ELR (cell line): Measurements from ENCODE around the gene HOXA7.

Source experiments
- DNase-seq: peaks from one replicate; pipeline ENCODE4 v3.0.0-alpha.2; 2015; ENCODE audit warnings: low read depth

Gene HOXA7

GRCh38 chr7:27182285-27182841 is 25.9 kb upstream of the HOXA7 start:
- peak; percentile 52 for DNase-seq

DNA sequence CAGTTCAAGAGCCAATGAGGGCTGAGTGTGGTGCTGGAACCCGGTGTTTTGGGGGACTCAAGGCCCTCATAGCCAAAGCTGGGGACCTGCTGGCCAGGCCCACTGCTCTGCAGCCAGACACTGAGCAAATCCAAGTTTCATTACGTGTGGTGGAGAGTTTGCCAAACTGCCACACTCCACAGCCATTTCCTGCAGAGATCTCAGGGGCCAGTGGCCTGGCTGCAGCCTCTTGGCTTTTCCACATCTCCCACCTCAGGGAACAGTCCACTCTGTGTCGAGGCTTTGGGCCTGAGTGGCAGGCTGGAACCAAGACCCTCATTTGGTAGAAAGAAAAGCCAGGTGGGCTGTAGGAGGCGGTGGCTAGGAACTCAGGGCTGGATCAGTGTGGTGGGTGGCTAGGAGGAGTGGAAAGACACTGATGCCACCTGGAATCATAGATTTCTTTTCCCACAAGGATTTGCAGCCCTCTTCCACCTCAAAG is 25.4 kb upstream of the HOXA7 start:
- DNase-seq: peak; percentile 53

GRCh38 chr7:27180431-27181420 is 24.3 kb upstream of the HOXA7 start:
- peak; percentile 56 for DNase-seq

- peak; percentile 94 for DNase-seq
Observed at GRCh38 chr7:27179503-27180430, 23.3 kb upstream of the HOXA7 start.

GRCh38 chr7:27179030-27179429 is 22.6 kb upstream of the HOXA7 start:
- peak; percentile 58 for DNase-seq

- peak; percentile 90 for DNase-seq
Observed at GRCh38 chr7:27178366-27178765, 21.9 kb upstream of the HOXA7 start.

DNA sequence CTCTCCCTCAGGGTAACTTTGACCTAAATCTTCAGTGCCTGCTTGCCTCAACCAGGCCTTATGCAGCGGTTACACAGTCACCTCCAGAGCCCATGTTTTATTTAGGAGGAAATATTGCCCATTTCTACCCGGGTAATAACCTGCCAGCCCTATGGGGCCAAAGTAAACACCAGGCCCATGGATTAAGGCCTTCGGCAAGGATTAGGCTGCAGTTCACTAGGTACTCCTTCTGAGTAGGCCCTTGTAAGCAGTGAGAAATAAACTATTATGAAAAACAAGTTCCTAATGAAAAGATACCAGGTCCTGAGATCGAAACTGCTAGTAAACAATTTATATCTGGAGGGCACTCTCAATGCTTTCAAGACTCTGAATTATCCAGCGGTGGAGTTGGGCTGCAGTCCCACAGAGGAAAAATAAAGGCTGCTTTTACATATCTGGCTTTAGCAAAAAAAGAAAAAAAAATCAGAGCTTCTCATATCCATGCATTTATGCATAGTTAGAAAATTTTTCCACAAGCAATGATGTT is 21.4 kb upstream of the HOXA7 start:
- DNase-seq: peak; percentile 58

DNA sequence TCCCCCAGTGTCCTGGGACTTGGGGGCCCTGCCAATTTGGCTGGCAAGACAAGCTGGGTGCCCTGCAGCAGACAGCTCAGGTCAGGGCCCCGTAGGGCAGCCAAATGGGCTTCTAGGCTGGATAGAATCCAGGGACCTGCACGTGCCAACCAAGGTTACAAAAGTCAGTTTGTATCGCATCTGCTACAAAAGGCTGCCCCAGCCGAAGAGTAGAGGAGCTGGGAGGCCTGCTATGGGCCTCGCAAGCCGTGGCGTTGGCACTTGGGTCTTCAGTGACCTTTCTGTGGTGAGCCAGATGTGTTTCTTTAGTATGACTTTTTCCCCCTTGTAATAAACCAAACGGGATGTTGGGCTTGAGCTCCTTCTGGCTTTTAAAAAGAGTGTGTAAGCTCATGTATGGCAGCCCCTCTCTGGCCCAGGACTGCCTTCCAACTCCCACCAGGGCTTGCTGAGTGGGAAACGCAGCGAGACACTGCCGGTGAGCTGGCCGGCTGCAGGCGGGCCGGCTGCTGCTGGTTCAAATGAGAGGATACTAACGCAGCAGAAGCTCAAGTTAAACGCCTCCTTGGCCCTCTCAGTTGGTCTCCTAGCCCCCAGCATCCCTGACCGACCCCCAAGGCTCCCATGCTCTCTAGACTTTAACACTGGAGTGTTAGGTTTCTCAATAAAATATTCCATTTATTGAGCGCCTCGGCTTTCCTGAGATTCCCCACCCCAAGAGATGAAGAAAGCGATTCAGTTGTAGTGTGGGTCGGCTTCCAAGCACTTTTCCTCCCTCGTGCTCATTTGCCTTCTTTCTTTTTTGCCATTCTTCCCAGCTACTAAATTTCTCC is 20.7 kb upstream of the HOXA7 start:
- DNase-seq: peak; percentile 71

DNA sequence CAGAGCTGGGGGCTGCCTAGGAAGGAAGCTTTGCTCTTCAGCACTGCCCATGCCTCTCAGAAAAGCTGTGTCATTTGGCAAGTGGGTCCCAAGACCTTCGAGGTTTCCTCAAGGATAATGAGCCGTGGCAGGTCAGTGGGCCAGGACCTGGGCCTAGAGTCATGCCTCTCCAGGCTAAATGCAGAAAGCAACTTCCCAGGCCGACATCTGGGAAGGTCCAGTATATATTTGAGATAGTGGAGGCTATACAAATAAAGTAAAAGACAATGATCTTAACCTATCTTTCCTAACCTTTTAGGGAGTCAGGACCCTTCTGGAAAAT is 20.0 kb upstream of the HOXA7 start:
- DNase-seq: no peak

- DNase-seq: peak; percentile 85
Observed at GRCh38 chr7:27175626-27176523, 19.4 kb upstream of the HOXA7 start.

GRCh38 chr7:27174874-27175625 is 18.6 kb upstream of the HOXA7 start:
- peak; percentile 68 for DNase-seq

DNA sequence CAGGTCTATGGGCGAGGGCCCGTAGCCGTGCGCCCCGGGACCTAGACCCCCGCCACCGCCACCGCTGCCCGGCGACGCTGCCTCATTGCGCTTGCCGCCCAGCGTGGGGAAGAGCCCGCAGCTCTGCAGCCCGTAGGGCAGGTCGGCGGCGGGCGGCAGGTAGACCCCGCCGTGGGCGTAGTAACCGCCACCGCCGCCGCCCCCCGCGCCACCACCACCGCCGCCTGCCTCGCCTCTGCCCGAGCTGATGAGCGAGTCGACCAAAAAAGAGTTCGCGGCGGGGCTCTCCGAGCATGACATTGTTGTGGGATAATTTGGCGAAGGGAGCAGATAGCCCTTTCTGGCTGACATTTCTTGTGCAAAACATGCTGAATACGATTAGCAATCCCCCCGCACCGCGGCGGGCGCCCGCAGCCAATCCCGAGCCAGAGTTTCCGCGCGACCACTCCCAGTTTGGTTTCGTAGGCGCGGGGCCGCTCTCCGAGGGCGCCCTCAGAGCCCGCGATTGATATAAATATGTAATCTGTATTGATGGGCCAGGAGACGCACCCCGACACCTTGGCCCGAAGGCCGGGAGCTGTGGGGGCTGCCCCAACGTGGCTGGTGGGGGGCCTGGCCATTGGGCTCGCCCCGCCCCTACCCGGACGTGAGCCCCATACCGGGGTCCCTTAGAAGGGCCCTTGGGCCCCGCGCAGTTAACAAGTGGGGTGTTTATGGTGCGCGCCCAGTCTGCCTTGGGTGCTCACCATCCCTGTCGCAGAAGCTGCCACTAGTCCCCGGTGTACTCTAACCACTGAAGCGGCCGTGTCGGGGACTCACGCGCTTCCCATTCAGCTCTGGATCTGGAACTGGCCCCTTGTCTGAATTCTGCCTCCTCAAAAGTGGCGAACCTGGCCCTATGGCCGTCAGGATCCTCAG is 17.7 kb upstream of the HOXA7 start, which contains the start of gene HOXA10:
Gene HOXA10 (minus strand): TSS at position 365 of the 918 bp plus-strand sequence. CDS start 14 bp downstream, at position 351.
- peak; percentile 82 for DNase-seq

- peak; percentile 61 for DNase-seq
Observed at GRCh38 chr7:27173511-27173955, 17.1 kb upstream of the HOXA7 start.

DNA sequence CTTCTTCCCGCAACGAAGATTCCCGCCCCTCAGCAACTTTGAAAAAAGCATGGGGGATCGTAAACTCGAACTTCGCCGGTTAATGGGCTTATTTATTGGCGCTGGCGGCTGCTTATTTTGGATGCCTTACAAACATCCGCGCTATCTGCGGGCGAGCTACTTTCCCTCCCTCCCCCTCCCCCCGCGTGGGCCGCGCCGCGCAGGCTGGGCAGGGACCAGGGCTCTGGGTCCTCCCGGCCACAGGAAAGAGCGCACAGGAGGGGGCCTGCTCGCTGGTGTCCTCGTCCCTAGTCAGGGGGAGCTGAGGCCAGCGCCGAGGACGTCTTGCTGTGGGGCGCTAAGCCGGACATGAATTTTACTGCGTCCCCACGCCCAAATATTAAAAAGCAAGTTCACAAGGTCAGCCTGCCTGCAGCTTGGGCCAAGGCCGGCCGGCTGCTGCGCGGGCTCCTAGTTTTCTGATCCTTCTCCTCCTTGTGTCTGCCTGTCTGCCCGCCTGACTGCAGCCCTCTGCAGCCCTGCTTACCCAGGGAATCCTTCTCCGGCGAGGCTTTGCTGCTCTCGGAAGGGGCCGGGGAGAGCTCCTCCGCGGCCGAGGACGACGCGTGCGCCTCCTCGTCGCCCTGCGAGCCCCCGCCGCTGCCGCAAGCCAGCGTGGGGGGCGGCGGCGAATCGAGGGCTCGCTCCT is 16.5 kb upstream of the HOXA7 start:
- DNase-seq: peak; percentile 75

DNA sequence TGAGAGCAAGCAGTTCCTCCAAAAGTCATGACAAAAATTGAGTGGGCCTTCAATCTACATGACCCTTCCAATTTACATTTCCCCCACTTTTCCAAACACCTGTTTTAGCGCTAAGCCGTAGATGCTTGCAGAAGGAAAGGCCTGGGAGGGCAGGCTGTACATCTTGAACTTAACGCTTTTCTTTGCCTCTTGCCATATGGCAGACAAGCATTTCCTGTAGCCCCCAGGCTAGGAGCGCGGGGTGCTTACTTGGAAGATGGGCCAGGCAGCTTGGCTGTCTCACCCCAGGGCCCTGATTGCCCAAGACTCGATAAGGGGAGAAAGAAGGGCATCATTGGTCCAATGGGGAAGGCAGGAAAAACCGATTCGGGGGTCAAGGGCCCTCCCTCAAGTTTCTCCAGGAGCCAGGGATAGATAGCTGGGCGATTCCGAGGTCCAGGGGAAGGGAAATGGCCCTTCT is 15.9 kb upstream of the HOXA7 start:
- peak; percentile 92 for DNase-seq

- DNase-seq: peak; percentile 78
Observed at GRCh38 chr7:27171637-27172314, 15.3 kb upstream of the HOXA7 start.

- DNase-seq: peak; percentile 86
Observed at GRCh38 chr7:27171325-27171636, 14.8 kb upstream of the HOXA7 start.
